Type B pancreatic cell (in vitro differentiated cells): ENCODE results near the gene AGMO. TPM values are rescaled to one million over a fixed set of nuclear protein-coding genes. Genes with fewer than 3 reads are reported as not detected.

ENCODE experiments used
- DNase-seq: peaks from one replicate; pipeline ENCODE4 v3.0.0; 2021; ENCODE audit warnings: mixed read lengths; ENCODE audit not compliant: unreplicated experiment; ENCODE audit errors: extremely low spot score
- H3K27ac Mint-ChIP-seq: 2 replicates; pipeline ENCODE4 v1.8.0; 2021; ENCODE audit warnings: mild to moderate bottlenecking, mixed read lengths
- H3K27me3 Mint-ChIP-seq: 2 replicates; pipeline ENCODE4 v1.8.0; 2021; ENCODE audit warnings: mixed read lengths
- H3K36me3 Mint-ChIP-seq: 2 replicates; pipeline ENCODE4 v1.8.0; 2021; ENCODE audit warnings: mixed read lengths
- H3K4me1 Mint-ChIP-seq: one replicate; pipeline ENCODE4 v1.8.0; 2021; ENCODE audit warnings: mixed read lengths; ENCODE audit not compliant: unreplicated experiment
- H3K4me3 Mint-ChIP-seq: 2 replicates; pipeline ENCODE4 v1.8.0; 2021; ENCODE audit warnings: mild to moderate bottlenecking, mixed read lengths
- H3K9me3 Mint-ChIP-seq: 2 replicates; pipeline ENCODE4 v1.8.0; 2021; ENCODE audit warnings: mixed read lengths
- CTCF ChIP-seq: fragments of 200-600 bp; sonication (generic); conservative IDR thresholded peaks from 2 replicates; pipeline ENCODE4 v1.5.0; 2021; ENCODE audit warnings: antibody characterized with exemption, mild to moderate bottlenecking
- total RNA-seq: library from RNA; stranded (reverse); gene quantifications from 2 replicates; pipeline ENCODE4 v1.2.1, GENCODE V29; 2021; ENCODE audit warnings: low replicate concordance

AGMO gene
- total RNA-seq, 1 donor from 2014 or later = 0.41 TPM

GRCh38 chr7:15407910-15408309 lies 153.9 kb downstream of the AGMO start:
- H3K36me3 Mint-ChIP-seq = no peaks in the 10 kb centered on the region
- H3K9me3 Mint-ChIP-seq = no peaks in the 10 kb centered on the region
- H3K27me3 Mint-ChIP-seq = no peaks in the 10 kb centered on the region
- no peak for DNase-seq
- peaks cover 4% of the 10 kb centered on the region for H3K4me1 Mint-ChIP-seq
- H3K4me3 Mint-ChIP-seq = no peak overlapping the region
- H3K27ac Mint-ChIP-seq = no peak overlapping the region
- TF ChIP-seq CTCF = no peak

- Mint-ChIP-seq H3K27me3 (no peaks in the 10 kb centered on the region), H3K4me3 (no peak overlapping the region), H3K4me1 (peaks cover 4% of the 10 kb centered on the region), H3K27ac (peak overlapping the region; percentile 49), H3K9me3 (no peaks in the 10 kb centered on the region), H3K36me3 (no peaks in the 10 kb centered on the region)
- no peak for DNase-seq
- no peak for TF ChIP-seq CTCF
These were observed 158.1 kb downstream of the AGMO start for GRCh38 chr7:15403751-15404150.

GRCh38 chr7:15403315-15403714 lies 158.5 kb downstream of the AGMO start:
- H3K27me3 Mint-ChIP-seq = no peaks in the 10 kb centered on the region
- no peaks in the 10 kb centered on the region for H3K9me3 Mint-ChIP-seq
- no peak overlapping the region for H3K4me3 Mint-ChIP-seq
- no peak for TF ChIP-seq CTCF
- peaks cover 4% of the 10 kb centered on the region for H3K4me1 Mint-ChIP-seq
- H3K27ac Mint-ChIP-seq = no peak overlapping the region
- no peak for DNase-seq
- no peaks in the 10 kb centered on the region for H3K36me3 Mint-ChIP-seq

- DNase-seq = no peak
- Mint-ChIP-seq H3K4me1 (peaks cover 4% of the 10 kb centered on the region), H3K4me3 (no peak overlapping the region), H3K9me3 (no peaks in the 10 kb centered on the region), H3K36me3 (no peaks in the 10 kb centered on the region), H3K27me3 (no peaks in the 10 kb centered on the region), H3K27ac (no peak overlapping the region)
- peak; percentile 56 for TF ChIP-seq CTCF
These were observed 159.2 kb downstream of the AGMO start for GRCh38 chr7:15402436-15403136.

- no peak for TF ChIP-seq CTCF
- no peak for DNase-seq
- Mint-ChIP-seq H3K27me3 (no peaks in the 10 kb centered on the region), H3K4me1 (peaks cover 4% of the 10 kb centered on the region), H3K27ac (no peak overlapping the region), H3K9me3 (no peaks in the 10 kb centered on the region), H3K36me3 (no peaks in the 10 kb centered on the region), H3K4me3 (no peak overlapping the region)
These were observed 161.4 kb downstream of the AGMO start for GRCh38 chr7:15400440-15400839.
